GM19240 (cell line): ENCODE results near the gene SDR39U1.

Experiments used
- DNase-seq: peaks from one replicate; pipeline ENCODE4 v3.0.0; 2011; ENCODE audit warnings: low spot score; ENCODE audit not compliant: insufficient read length

SDR39U1 gene

DNA sequence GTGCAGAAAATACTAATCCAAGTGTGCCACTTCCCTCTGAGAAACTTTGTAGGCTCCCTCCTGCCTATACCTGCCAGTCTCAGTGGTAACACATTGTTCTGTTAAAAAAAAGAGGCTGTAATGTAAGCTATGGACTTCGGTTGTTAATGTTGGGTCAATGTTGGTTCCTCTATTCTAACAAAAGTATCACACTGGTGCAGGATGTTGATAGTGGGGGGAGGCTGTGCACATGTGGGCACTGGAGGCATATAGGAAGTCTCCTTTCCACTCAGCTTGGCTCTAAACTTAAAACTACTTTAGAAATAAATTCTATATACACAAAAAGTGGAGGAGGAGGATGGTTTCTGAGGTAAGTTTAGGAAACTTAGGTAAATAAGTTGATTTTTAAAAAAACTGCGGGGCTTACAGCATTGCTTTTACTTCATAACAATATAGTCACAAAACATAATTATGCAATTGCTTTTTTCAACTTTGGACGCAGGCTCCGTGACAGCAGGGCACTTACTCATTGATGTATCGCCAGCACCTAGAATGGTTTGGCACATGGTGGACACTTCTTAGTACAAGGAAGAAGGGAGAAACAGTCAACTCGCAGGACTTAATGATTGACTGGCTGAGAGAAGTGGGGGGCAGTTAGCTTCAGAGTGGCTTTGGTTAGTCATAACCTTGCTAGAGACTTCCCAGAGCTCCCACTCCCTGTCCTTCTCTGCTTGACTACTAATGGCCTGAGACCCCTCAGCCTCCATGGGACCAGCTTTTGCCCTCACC is 51.7 kb downstream of the SDR39U1 start:
- DNase-seq, result no peak
